Thyroid gland (tissue), 4 donors: Measurements from ENCODE around the gene PTPRG.

Source experiments
- CTCF ChIP-seq, 6 experiments: fragments of 200-600 bp in 3 of 6; fragments of 450-650 bp in 3 of 6; sonication (generic) in 3 of 6; IDR thresholded peaks; one replicate each; pipeline ENCODE4 v1.5.1; 2016 to 2019; ENCODE audit warnings: antibody characterized with exemption in 6 of 6, mild to moderate bottlenecking in 2 of 6, inconsistent platforms in 1 of 6, moderate library complexity in 1 of 6
- POLR2A ChIP-seq, 2 donors: fragments of 450-650 bp; IDR thresholded peaks; one replicate each; pipeline ENCODE4 v1.6.1; 2017; ENCODE audit warnings: antibody characterized with exemption in 2 of 2, mild to moderate bottlenecking in 2 of 2, moderate library complexity in 1 of 2

GRCh38 chr3:61869371-61869770 lies 308.0 kb downstream of the PTPRG start:
- TF ChIP-seq CTCF (IDR thresholded peaks at IDR 0.05) (no peak), POLR2A (IDR thresholded peaks at IDR 0.05) (no peak)
